ENCODE measurements around the gene IFT81. TPM values are rescaled to one million over a fixed set of nuclear protein-coding genes. Genes with fewer than 3 reads are reported as not detected.

Gene IFT81
- total and polyA plus RNA-seq, 2 experiments from 2014 or later: 17.5 to 22.3 TPM

GRCh38 chr12:110234331-110234751, 110.2 kb downstream of the IFT81 start:
- no peak overlapping the region for H3K4me3 Mint-ChIP-seq
- no peak overlapping the region for H2AFZ ChIP-seq
- no peaks in the 10 kb centered on the region for H3K4me1 ChIP-seq (ENCODE audit: insufficient read depth)
- no peak overlapping the region for H3K4me2 ChIP-seq
- H4K20me1 ChIP-seq (replicated peaks; ENCODE audit: insufficient read depth): no peaks in the 10 kb centered on the region
- H3K4me3 ChIP-seq: no peak overlapping the region
- H3K27me3 Mint-ChIP-seq (ENCODE audit: insufficient read depth, low read depth, poor library complexity): no peaks in the 10 kb centered on the region
- no peak for DNase-seq (ENCODE audit: low spot score)
- no peak for ATAC-seq
- H3K4me1 Mint-ChIP-seq: no peaks in the 10 kb centered on the region
- H3K9me2 ChIP-seq (ENCODE audit: insufficient read depth): no peaks in the 10 kb centered on the region
- H3K36me3 ChIP-seq (ENCODE audit: insufficient read depth): no peaks in the 10 kb centered on the region
- no peak overlapping the region for H3K27ac ChIP-seq (ENCODE audit: low read depth)
- TF ChIP-seq EZH2phosphoT487 (IDR thresholded peaks at IDR 0.05; ENCODE audit: unreplicated experiment) (no peak), POLR2AphosphoS5 (IDR thresholded peaks at IDR 0.05; ENCODE audit: low read depth) (no peak), ZNF462 (CRISPR knock-in tag; IDR thresholded peaks at IDR 0.05) (no peak), ETS1 (IDR thresholded peaks at IDR 0.05) (no peak), CREB1 (CRISPR knock-in tag; IDR thresholded peaks at IDR 0.05; ENCODE audit: low read depth) (no peak), ZNF331 (CRISPR knock-in tag; IDR thresholded peaks at IDR 0.05; ENCODE audit: low read depth) (no peak), CTCF (conservative IDR thresholded peaks at IDR 0.05; ENCODE audit: low read depth in 2 of 2) (no peak)
- no peaks in the 10 kb centered on the region for H3K9me3 Mint-ChIP-seq
- H3F3A ChIP-seq (replicated peaks; ENCODE audit: low read depth): no peaks in the 10 kb centered on the region
- no peaks in the 10 kb centered on the region for H3K79me2 ChIP-seq (replicated peaks; ENCODE audit: insufficient read depth)
- no peak overlapping the region for H3K27ac Mint-ChIP-seq
- H3K36me3 Mint-ChIP-seq (ENCODE audit: low read depth): no peaks in the 10 kb centered on the region
- no peaks in the 10 kb centered on the region for H3K27me3 ChIP-seq (ENCODE audit: insufficient read depth)

Measured in GM23338 (cell line).